ENCODE data around the gene ADRA2B.

GRCh38 chr2:96081042-96081441, 35.3 kb downstream of the ADRA2B start:
- TF ChIP-seq, protein P1, sequence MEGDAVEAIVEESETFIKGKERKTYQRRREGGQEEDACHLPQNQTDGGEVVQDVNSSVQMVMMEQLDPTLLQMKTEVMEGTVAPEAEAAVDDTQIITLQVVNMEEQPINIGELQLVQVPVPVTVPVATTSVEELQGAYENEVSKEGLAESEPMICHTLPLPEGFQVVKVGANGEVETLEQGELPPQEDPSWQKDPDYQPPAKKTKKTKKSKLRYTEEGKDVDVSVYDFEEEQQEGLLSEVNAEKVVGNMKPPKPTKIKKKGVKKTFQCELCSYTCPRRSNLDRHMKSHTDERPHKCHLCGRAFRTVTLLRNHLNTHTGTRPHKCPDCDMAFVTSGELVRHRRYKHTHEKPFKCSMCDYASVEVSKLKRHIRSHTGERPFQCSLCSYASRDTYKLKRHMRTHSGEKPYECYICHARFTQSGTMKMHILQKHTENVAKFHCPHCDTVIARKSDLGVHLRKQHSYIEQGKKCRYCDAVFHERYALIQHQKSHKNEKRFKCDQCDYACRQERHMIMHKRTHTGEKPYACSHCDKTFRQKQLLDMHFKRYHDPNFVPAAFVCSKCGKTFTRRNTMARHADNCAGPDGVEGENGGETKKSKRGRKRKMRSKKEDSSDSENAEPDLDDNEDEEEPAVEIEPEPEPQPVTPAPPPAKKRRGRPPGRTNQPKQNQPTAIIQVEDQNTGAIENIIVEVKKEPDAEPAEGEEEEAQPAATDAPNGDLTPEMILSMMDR (IDR thresholded peaks at IDR 0.05) = no peak
- TF ChIP-seq POLR2AphosphoS5 (IDR thresholded peaks at IDR 0.05; ENCODE audit: insufficient read depth in 1 of 2, low read depth in 1 of 2) = no peak
